ENCODE measurements around the gene EPM2AIP1. TPM values are rescaled to one million over a fixed set of nuclear protein-coding genes. Genes with fewer than 3 reads are reported as not detected.

EPM2AIP1 gene
- total RNA-seq, 6 experiments from 2014 or later, result 12.7 to 16.3 (median 14.3) TPM

DNA sequence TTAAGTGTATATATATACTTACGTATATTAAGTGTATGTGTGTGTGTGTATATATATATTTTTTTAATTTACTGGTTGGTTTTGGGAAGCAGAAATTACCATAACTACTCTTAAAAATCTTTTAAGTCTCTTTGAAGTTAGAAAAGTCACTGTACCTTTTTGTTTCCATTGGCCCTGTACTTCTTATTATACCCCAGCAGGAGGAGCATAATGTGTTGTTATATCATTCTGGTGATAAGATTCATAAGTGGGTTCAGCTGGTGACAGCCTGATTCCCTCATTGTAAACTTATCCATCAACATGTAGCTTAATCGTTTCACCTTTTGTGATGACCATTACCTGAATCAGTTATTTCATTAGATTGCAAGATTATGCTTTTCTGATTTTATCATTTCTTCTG, 31.2 kb upstream of the EPM2AIP1 start:
- H3K4me3 Mint-ChIP-seq, result no peak overlapping the region
- TF ChIP-seq, protein P1, sequence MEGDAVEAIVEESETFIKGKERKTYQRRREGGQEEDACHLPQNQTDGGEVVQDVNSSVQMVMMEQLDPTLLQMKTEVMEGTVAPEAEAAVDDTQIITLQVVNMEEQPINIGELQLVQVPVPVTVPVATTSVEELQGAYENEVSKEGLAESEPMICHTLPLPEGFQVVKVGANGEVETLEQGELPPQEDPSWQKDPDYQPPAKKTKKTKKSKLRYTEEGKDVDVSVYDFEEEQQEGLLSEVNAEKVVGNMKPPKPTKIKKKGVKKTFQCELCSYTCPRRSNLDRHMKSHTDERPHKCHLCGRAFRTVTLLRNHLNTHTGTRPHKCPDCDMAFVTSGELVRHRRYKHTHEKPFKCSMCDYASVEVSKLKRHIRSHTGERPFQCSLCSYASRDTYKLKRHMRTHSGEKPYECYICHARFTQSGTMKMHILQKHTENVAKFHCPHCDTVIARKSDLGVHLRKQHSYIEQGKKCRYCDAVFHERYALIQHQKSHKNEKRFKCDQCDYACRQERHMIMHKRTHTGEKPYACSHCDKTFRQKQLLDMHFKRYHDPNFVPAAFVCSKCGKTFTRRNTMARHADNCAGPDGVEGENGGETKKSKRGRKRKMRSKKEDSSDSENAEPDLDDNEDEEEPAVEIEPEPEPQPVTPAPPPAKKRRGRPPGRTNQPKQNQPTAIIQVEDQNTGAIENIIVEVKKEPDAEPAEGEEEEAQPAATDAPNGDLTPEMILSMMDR (IDR thresholded peaks at IDR 0.05), result peak; percentile 73
- peaks cover 65% of the 10 kb centered on the region for H3K36me3 Mint-ChIP-seq (ENCODE audit: low read depth)
- H3K27ac Mint-ChIP-seq, result no peak overlapping the region
- no peaks in the 10 kb centered on the region for H3K9me3 Mint-ChIP-seq
- peaks cover 7% of the 10 kb centered on the region for H3K4me1 Mint-ChIP-seq (ENCODE audit: low read depth)
- peaks cover 2% of the 10 kb centered on the region for H3K27me3 Mint-ChIP-seq (ENCODE audit: insufficient read depth)
- DNase-seq, result no peak

DNA sequence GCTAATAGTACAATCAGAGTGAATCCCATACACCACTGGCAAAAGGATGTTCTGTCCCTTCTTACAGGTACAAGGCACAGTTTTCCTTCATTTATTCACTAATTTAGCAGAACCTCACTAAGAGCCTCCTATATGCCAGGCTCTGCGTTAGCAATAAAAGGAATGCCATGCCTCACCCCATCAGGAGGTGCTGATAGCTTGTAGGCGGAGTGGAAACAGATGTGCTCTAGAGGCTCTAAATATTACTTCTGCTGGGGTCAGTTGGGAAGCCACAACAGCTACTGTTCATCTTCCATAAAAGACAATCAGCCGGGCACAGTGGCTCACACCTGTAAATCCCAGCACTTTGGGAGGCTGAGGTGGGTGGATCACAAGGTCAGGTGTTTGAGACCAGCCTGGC, 24.8 kb upstream of the EPM2AIP1 start:
- no peak for DNase-seq
- H3K9me3 Mint-ChIP-seq, result no peaks in the 10 kb centered on the region
- H3K27ac Mint-ChIP-seq, result no peak overlapping the region
- H3K27me3 Mint-ChIP-seq (ENCODE audit: insufficient read depth), result no peaks in the 10 kb centered on the region; the same call in 1 of the 2 replicates
- no peaks in the 10 kb centered on the region for H3K4me1 Mint-ChIP-seq (ENCODE audit: low read depth)
- H3K4me3 Mint-ChIP-seq, result no peak overlapping the region
- peaks cover 47% of the 10 kb centered on the region for H3K36me3 Mint-ChIP-seq (ENCODE audit: low read depth)
- TF ChIP-seq, protein P1 (IDR thresholded peaks at IDR 0.05), result no peak

DNA sequence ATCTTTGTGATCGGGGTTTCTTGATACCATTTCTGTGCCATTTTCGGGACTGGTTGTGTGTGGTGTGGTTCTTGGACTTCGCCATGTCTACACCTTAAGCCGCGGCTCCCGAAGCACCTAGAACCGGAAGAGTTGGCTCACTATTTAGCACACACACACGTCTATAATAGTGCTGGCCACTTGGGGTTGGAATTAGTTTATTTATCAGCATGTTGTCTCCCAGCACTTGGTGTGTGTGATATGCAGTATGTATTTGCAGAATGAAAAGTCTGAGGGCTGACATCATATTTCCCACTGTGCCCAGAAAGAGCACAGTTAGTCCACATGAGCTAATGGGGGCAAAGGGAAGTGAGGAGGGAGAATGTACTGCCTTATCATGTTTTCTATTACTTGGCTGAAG, 24.0 kb upstream of the EPM2AIP1 start:
- no peak overlapping the region for H3K4me3 Mint-ChIP-seq
- TF ChIP-seq, protein P1 (IDR thresholded peaks at IDR 0.05), result no peak
- H3K27ac Mint-ChIP-seq, result no peak overlapping the region
- no peaks in the 10 kb centered on the region for H3K9me3 Mint-ChIP-seq
- no peaks in the 10 kb centered on the region for H3K4me1 Mint-ChIP-seq (ENCODE audit: low read depth)
- H3K36me3 Mint-ChIP-seq (ENCODE audit: low read depth), result peaks cover 42% of the 10 kb centered on the region
- H3K27me3 Mint-ChIP-seq (ENCODE audit: insufficient read depth), result no peaks in the 10 kb centered on the region; the same call in 1 of the 2 replicates
- no peak for DNase-seq

DNA sequence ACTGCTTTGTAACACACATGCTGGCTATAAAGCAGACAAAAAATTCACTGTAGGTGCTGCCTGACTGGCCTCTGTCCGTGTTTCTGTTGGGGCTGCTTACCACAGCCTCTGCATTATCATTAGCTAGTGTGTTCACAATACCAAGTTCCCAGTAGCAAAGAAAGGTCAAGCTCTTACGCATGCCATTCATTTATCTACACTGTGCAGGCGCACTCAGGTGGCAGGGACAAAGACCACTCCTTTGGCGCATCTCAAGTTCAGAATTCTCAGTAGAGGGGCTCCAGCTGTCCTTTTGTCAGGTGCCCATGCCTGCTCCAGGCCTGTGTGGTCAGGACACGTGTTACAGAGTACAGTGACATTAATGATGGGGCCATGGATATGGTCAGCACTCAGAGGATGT, 22.7 kb upstream of the EPM2AIP1 start:
- H3K4me1 Mint-ChIP-seq (ENCODE audit: low read depth), result no peaks in the 10 kb centered on the region
- DNase-seq, result no peak
- no peaks in the 10 kb centered on the region for H3K9me3 Mint-ChIP-seq
- no peak overlapping the region for H3K4me3 Mint-ChIP-seq
- H3K27ac Mint-ChIP-seq, result no peak overlapping the region
- TF ChIP-seq, protein P1 (IDR thresholded peaks at IDR 0.05), result no peak
- peaks cover 36% of the 10 kb centered on the region for H3K36me3 Mint-ChIP-seq (ENCODE audit: low read depth)
- H3K27me3 Mint-ChIP-seq (ENCODE audit: insufficient read depth), result no peaks in the 10 kb centered on the region; the same call in 1 of the 2 replicates

DNA sequence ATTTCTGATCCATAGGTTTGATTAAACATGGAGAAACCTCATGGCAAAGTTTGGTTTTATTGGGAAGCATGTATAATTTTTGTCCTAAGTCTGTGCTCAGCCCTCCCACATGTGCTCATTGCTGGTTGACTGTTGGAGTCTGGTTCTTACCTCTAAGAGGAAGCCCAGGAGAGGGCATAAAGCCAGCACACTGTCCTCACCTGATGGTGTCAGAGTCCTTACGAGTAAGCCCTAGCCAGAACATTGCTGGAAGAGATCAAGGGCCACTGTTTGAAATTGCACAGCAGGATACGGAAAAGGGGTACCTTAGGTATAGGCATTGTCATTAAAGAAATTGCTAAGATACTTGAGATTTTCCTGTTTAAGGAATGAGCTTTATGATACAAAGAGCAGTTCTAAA, 21.7 kb upstream of the EPM2AIP1 start:
- peaks cover 28% of the 10 kb centered on the region for H3K36me3 Mint-ChIP-seq (ENCODE audit: low read depth)
- no peak for DNase-seq
- no peak overlapping the region for H3K4me3 Mint-ChIP-seq
- H3K4me1 Mint-ChIP-seq (ENCODE audit: low read depth), result no peaks in the 10 kb centered on the region
- H3K9me3 Mint-ChIP-seq, result no peaks in the 10 kb centered on the region
- no peaks in the 10 kb centered on the region for H3K27me3 Mint-ChIP-seq (ENCODE audit: insufficient read depth)
- no peak overlapping the region for H3K27ac Mint-ChIP-seq
- TF ChIP-seq, protein P1 (IDR thresholded peaks at IDR 0.05), result no peak
